ENCODE results near the gene LRFN3. TPM values are rescaled to one million over a fixed set of nuclear protein-coding genes. Genes with fewer than 3 reads are reported as not detected.
A peak's percentile ranks its signal among the peaks of the same experiment; 100 is the strongest.

LRFN3 gene
- total RNA-seq, 2 experiments from 2014 or later: 2.8 to 6.0 TPM

DNA sequence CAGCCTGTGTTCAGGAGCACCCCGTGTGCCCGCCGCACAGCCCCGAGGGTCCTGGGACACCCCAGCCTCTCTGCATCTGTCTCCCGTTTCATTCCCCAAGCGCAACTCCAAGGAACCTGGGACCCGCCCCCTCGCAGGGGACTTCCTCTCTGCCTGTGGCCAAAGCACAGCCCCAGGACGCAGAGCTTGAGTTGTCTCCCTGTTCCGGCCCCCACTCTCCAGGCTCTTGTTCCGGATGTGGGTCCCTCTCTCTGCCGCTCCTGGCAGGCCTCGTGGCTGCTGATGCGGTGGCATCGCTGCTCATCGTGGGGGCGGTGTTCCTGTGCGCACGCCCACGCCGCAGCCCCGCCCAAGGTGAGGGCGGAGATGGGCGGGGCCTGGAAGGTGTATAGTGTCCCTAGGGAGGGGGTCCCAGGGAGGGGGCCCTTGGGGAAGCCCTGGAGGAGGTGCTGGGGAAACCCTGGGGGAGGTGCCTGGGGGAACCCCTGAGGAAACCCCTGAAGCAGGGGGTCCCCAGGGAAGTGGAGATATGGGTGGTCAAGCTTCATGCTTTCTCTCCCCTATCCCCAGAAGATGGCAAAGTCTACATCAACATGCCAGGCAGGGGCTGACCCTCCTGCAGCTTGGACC is 32.5 kb upstream of the LRFN3 start:
- Histone ChIP-seq H4K20me1 (ENCODE audit: insufficient read depth, low read length) (no peaks in the 10 kb centered on the region), H3K36me3 (ENCODE audit: insufficient read depth, low read length) (peaks cover 5% of the 10 kb centered on the region), H3K9me2 (ENCODE audit: insufficient read depth, low read length) (no peaks in the 10 kb centered on the region), H3K79me2 (ENCODE audit: insufficient read depth, low read depth, low read length) (peaks cover 20% of the 10 kb centered on the region), H2AFZ (ENCODE audit: low read length) (peak overlapping the region; percentile 47; the same call in 1 of the 2 replicates), H3K9me3 (ENCODE audit: low read length) (no peaks in the 10 kb centered on the region), H3K4me3 (ENCODE audit: low read depth, low read length, poor library complexity, severe bottlenecking) (peak overlapping the region; percentile 77), H3K27ac (ENCODE audit: low read depth, low read length, poor library complexity, severe bottlenecking) (peak overlapping the region; percentile 87), H3K4me2 (ENCODE audit: low read length) (peak overlapping the region; percentile 99), H3K4me1 (ENCODE audit: insufficient read depth, low read length, poor library complexity, severe bottlenecking) (peaks cover 57% of the 10 kb centered on the region)
- ChIA-PET CTCF (ENCODE audit: unreplicated experiment) (no interaction called here), POLR2A (interaction anchor here (1.0 to 1.1 kb wide), 3 partner anchors 10 to 27 kb away, joined by 3 read pairs; no protein-coding TSS in a partner anchor)
- DNase-seq (ENCODE audit: low spot score): peak; percentile 96
- intact Hi-C loops (cut with micrococcal nuclease; ENCODE audit: unreplicated experiment): loop anchor here (5.0 kb wide), 2 partner anchors 146 to 161 kb away; partner anchors contain the start of genes HSPB6, IGFLR1 and PROSER3
- BruUV-seq (replicated peaks): no TSS peak
- no peak for TF ChIP-seq EZH2phosphoT487 (IDR thresholded peaks at IDR 0.05; ENCODE audit: borderline replicate concordance, low read depth, low read length)
- TF ChIP-seq, protein P1, sequence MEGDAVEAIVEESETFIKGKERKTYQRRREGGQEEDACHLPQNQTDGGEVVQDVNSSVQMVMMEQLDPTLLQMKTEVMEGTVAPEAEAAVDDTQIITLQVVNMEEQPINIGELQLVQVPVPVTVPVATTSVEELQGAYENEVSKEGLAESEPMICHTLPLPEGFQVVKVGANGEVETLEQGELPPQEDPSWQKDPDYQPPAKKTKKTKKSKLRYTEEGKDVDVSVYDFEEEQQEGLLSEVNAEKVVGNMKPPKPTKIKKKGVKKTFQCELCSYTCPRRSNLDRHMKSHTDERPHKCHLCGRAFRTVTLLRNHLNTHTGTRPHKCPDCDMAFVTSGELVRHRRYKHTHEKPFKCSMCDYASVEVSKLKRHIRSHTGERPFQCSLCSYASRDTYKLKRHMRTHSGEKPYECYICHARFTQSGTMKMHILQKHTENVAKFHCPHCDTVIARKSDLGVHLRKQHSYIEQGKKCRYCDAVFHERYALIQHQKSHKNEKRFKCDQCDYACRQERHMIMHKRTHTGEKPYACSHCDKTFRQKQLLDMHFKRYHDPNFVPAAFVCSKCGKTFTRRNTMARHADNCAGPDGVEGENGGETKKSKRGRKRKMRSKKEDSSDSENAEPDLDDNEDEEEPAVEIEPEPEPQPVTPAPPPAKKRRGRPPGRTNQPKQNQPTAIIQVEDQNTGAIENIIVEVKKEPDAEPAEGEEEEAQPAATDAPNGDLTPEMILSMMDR (conservative IDR thresholded peaks at IDR 0.05; ENCODE audit: low read length): no peak

GRCh38 chr19:35904311-35905068 is 31.7 kb upstream of the LRFN3 start:
- H3K9me2 ChIP-seq (ENCODE audit: insufficient read depth, low read length): no peaks in the 10 kb centered on the region
- H3K4me3 ChIP-seq (ENCODE audit: low read depth, low read length, poor library complexity, severe bottlenecking): no peak overlapping the region
- no peaks in the 10 kb centered on the region for H4K20me1 ChIP-seq (ENCODE audit: insufficient read depth, low read length)
- no TSS peak for BruUV-seq (replicated peaks)
- ChIA-PET CTCF (ENCODE audit: unreplicated experiment) (no interaction called here), POLR2A (interaction anchor here (1.0 kb wide), 1 partner anchor 9 kb away, joined by 3 read pairs; no protein-coding TSS in a partner anchor)
- no peaks in the 10 kb centered on the region for H3K36me3 ChIP-seq (ENCODE audit: insufficient read depth, low read length)
- no peaks in the 10 kb centered on the region for H3K9me3 ChIP-seq (ENCODE audit: low read length)
- H3K27ac ChIP-seq (ENCODE audit: low read depth, low read length, poor library complexity, severe bottlenecking): peak overlapping the region; percentile 87
- peaks cover 62% of the 10 kb centered on the region for H3K4me1 ChIP-seq (ENCODE audit: insufficient read depth, low read length, poor library complexity, severe bottlenecking)
- peak overlapping the region; percentile 99 for H3K4me2 ChIP-seq (ENCODE audit: low read length)
- H2AFZ ChIP-seq (ENCODE audit: low read length): no peak overlapping the region
- intact Hi-C loops (cut with micrococcal nuclease; ENCODE audit: unreplicated experiment): loop anchor here (5.0 kb wide), 2 partner anchors 147 to 162 kb away; partner anchors contain the start of genes HSPB6, IGFLR1 and PROSER3
- H3K79me2 ChIP-seq (ENCODE audit: insufficient read depth, low read depth, low read length): peaks cover 12% of the 10 kb centered on the region; the same call in 1 of the 2 replicates
- TF ChIP-seq, protein P1 (conservative IDR thresholded peaks at IDR 0.05; ENCODE audit: low read length): no peak
- TF ChIP-seq EZH2phosphoT487 (IDR thresholded peaks at IDR 0.05; ENCODE audit: borderline replicate concordance, low read depth, low read length): no peak
- no peak for DNase-seq (ENCODE audit: low spot score)

Measured in OCI-LY7 (cell line).